ENCODE data around the gene CBFA2T3.

Gene CBFA2T3

GRCh38 chr16:88833086-88833485 lies 143.9 kb downstream of the CBFA2T3 start:
- no peak for DNase-seq

GRCh38 chr16:88831838-88832237 lies 145.2 kb downstream of the CBFA2T3 start:
- no peak for DNase-seq

GRCh38 chr16:88830783-88831182 lies 146.2 kb downstream of the CBFA2T3 start:
- DNase-seq = no peak

DNA sequence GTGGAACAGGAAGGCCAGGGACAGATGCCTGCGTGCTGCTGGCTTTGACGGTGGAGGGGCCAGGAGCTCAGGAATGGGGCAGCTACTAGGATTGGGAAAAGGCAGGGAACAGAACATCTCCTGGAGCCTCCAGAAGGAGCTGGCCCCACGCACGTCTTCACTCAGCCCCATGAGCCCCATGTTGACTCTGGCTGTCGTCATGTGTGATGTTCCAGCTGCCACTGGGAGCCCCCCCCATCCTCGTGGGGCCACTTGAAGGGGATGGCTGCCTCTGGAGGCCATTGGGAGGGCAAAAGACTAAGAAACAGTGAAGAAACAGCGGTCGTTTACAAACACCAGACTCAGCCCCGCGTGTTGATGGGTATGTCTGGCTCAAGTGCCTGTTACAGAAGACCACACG lies 146.7 kb downstream of the CBFA2T3 start:
- no peak for DNase-seq

- no peak for DNase-seq
Observed at GRCh38 chr16:88828711-88829110, 148.3 kb downstream of the CBFA2T3 start.

GRCh38 chr16:88827727-88828126 lies 149.3 kb downstream of the CBFA2T3 start:
- no peak for DNase-seq

- DNase-seq = no peak
Observed at GRCh38 chr16:88826070-88826840, 150.8 kb downstream of the CBFA2T3 start.

- DNase-seq = no peak
Observed at GRCh38 chr16:88825146-88825545, 151.9 kb downstream of the CBFA2T3 start.

All from CD4-positive, alpha-beta T cell treated with Interleukin-6 for 4 hours (primary cell).